ENCODE results near the gene HERC3. TPM values are rescaled to one million over a fixed set of nuclear protein-coding genes. Genes with fewer than 3 reads are reported as not detected.
A peak's percentile ranks its signal among the peaks of the same experiment; 100 is the strongest.

Gene HERC3
- total and polyA plus RNA-seq, 2 of the 13 experiments (the other 11 are each of a cell fraction or from before 2014, with no cell fraction given): 3.8 to 6.2 TPM

DNA sequence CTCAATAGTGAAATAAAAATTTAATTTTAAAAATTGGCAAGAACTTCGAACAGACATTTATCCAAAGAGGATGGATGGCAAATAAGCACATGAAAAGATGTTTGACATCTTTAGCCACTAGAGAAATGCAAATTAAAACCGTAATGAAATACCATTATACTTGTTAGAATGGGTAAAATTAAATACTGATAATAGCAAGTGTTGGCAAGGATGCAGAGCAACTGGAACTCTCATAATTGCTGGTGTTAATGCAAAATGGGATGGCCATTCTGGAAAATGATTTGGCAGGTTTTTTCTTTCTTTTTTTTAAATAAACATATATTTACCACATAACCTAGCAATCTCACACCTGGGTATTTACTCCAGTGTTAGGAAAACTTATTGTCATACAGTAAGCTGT, 51.7 kb downstream of the HERC3 start:
- POLR2A ChIA-PET: no interaction called here
- DNase-seq (ENCODE audit: low spot score): no peak
- Histone ChIP-seq H3K27ac (ENCODE audit: extremely low read length, insufficient read depth, low read length) (no peak overlapping the region), H4K20me1 (ENCODE audit: insufficient read depth, low read length) (no peaks in the 10 kb centered on the region), H3K9ac (ENCODE audit: insufficient read depth, low read depth, low read length) (no peak overlapping the region), H2AFZ (ENCODE audit: low read length) (no peak overlapping the region), H3K4me2 (ENCODE audit: low read depth, low read length) (no peak overlapping the region), H3K4me3 (replicated peaks in 1 of 3; ENCODE audit: insufficient read depth in 1 of 3, low read depth in 2 of 3, low read length in 3 of 3) (no peak overlapping the region), H3K4me1 (ENCODE audit: insufficient read depth, low read length) (no peaks in the 10 kb centered on the region), H3K36me3 (replicated peaks in 1 of 2; ENCODE audit: control insufficient read depth in 1 of 2, insufficient read depth in 2 of 2, low read length in 2 of 2) (no peaks in the 10 kb centered on the region), H3K79me2 (ENCODE audit: insufficient read depth, low read length) (no peaks in the 10 kb centered on the region), H3K27me3 (ENCODE audit: control insufficient read depth in 1 of 2, insufficient read depth in 2 of 2, low read length in 2 of 2) (no peaks in the 10 kb centered on the region), H3K9me3 (ENCODE audit: low read length) (no peaks in the 10 kb centered on the region)
- no peak for ATAC-seq
- TF ChIP-seq, protein P1, sequence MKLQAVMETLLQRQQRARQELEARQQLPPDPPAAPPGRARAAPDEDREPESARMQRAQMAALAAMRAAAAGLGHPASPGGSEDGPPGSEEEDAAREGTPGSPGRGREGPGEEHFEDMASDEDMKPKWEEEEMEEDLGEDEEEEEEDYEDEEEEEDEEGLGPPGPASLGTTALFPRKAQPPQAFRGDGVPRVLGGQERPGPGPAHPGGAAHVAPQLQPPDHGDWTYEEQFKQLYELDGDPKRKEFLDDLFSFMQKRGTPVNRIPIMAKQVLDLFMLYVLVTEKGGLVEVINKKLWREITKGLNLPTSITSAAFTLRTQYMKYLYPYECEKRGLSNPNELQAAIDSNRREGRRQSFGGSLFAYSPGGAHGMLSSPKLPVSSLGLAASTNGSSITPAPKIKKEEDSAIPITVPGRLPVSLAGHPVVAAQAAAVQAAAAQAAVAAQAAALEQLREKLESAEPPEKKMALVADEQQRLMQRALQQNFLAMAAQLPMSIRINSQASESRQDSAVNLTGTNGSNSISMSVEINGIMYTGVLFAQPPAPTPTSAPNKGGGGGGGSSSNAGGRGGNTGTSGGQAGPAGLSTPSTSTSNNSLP (IDR thresholded peaks at IDR 0.05; ENCODE audit: low read depth, low read length): no peak
- TF ChIP-seq POGZ (CRISPR knock-in tag; IDR thresholded peaks at IDR 0.05) (no peak), NCOA5 (CRISPR knock-in tag; IDR thresholded peaks at IDR 0.05) (no peak), TGIF2 (CRISPR knock-in tag; IDR thresholded peaks at IDR 0.05) (no peak), ZNF7 (CRISPR knock-in tag; IDR thresholded peaks at IDR 0.05) (peak; percentile 87), RXRA (CRISPR knock-in tag; IDR thresholded peaks at IDR 0.05) (no peak)
- TF ChIP-seq, protein P2, sequence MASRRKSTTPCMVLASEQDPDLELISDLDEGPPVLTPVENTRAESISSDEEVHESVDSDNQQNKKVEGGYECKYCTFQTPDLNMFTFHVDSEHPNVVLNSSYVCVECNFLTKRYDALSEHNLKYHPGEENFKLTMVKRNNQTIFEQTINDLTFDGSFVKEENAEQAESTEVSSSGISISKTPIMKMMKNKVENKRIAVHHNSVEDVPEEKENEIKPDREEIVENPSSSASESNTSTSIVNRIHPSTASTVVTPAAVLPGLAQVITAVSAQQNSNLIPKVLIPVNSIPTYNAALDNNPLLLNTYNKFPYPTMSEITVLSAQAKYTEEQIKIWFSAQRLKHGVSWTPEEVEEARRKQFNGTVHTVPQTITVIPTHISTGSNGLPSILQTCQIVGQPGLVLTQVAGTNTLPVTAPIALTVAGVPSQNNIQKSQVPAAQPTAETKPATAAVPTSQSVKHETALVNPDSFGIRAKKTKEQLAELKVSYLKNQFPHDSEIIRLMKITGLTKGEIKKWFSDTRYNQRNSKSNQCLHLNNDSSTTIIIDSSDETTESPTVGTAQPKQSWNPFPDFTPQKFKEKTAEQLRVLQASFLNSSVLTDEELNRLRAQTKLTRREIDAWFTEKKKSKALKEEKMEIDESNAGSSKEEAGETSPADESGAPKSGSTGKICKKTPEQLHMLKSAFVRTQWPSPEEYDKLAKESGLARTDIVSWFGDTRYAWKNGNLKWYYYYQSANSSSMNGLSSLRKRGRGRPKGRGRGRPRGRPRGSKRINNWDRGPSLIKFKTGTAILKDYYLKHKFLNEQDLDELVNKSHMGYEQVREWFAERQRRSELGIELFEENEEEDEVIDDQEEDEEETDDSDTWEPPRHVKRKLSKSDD (CRISPR knock-in tag; IDR thresholded peaks at IDR 0.05; ENCODE audit: low read depth): no peak
- FAIRE-seq: no peak
- intact Hi-C loops (cut with micrococcal nuclease; ENCODE audit: unreplicated experiment): no loop called here
- BruUV-seq (replicated peaks): no TSS peak
- CTCF ChIA-PET (ENCODE audit: low intra/inter-chr PET ratio, low total read pairs): no interaction called here
- WGBS (ENCODE audit: low lambda C conversion rate): 21% methylated on average over 2 of the region's 2 CpGs
- in situ Hi-C loops (cut with HindIII; ENCODE audit: extremely low pct_ligation_motif_present, low pct_unique_long_range_greater_than_20kb): no loop called here
